ENCODE measurements around the gene CASZ1. TPM values are rescaled to one million over a fixed set of nuclear protein-coding genes. Genes with fewer than 3 reads are reported as not detected.

CASZ1 gene
- total RNA-seq, 1 donor from 2014 or later = 23.6 TPM

- peaks cover 1% of the 10 kb centered on the region for H3K36me3 Mint-ChIP-seq (ENCODE audit: insufficient read depth)
- H3K27ac Mint-ChIP-seq = peak overlapping the region; percentile 80
- H3K27me3 Mint-ChIP-seq = peaks cover 3% of the 10 kb centered on the region
- TF ChIP-seq CTCF (IDR thresholded peaks at IDR 0.05; ENCODE audit: unreplicated experiment) = no peak
- no peak for DNase-seq (ENCODE audit: low spot score, unreplicated experiment)
- H3K9me3 Mint-ChIP-seq (ENCODE audit: low read depth) = no peaks in the 10 kb centered on the region
- H3K4me3 Mint-ChIP-seq (ENCODE audit: low read depth) = no peak overlapping the region
- H3K4me1 Mint-ChIP-seq (ENCODE audit: low read depth) = peaks cover 2% of the 10 kb centered on the region
Measured at GRCh38 chr1:10737651-10738050, 58.8 kb downstream of the CASZ1 start.

GRCh38 chr1:10736634-10737586, 59.5 kb downstream of the CASZ1 start:
- no peaks in the 10 kb centered on the region for H3K27me3 Mint-ChIP-seq
- no peak for TF ChIP-seq CTCF (IDR thresholded peaks at IDR 0.05; ENCODE audit: unreplicated experiment)
- H3K27ac Mint-ChIP-seq = peak overlapping the region; percentile 7
- H3K4me3 Mint-ChIP-seq (ENCODE audit: low read depth) = no peak overlapping the region
- DNase-seq (ENCODE audit: low spot score, unreplicated experiment) = no peak
- peaks cover 1% of the 10 kb centered on the region for H3K36me3 Mint-ChIP-seq (ENCODE audit: insufficient read depth)
- H3K4me1 Mint-ChIP-seq (ENCODE audit: low read depth) = peaks cover 2% of the 10 kb centered on the region
- no peaks in the 10 kb centered on the region for H3K9me3 Mint-ChIP-seq (ENCODE audit: low read depth)

GRCh38 chr1:10735563-10736305, 60.7 kb downstream of the CASZ1 start:
- Mint-ChIP-seq H3K4me1 (ENCODE audit: low read depth) (peaks cover 2% of the 10 kb centered on the region), H3K4me3 (ENCODE audit: low read depth) (no peak overlapping the region), H3K27ac (no peak overlapping the region), H3K36me3 (ENCODE audit: insufficient read depth) (peaks cover 1% of the 10 kb centered on the region), H3K27me3 (no peaks in the 10 kb centered on the region), H3K9me3 (ENCODE audit: low read depth) (no peaks in the 10 kb centered on the region)
- no peak for DNase-seq (ENCODE audit: low spot score, unreplicated experiment)
- no peak for TF ChIP-seq CTCF (IDR thresholded peaks at IDR 0.05; ENCODE audit: unreplicated experiment)

GRCh38 chr1:10734962-10735544, 61.4 kb downstream of the CASZ1 start:
- no peak overlapping the region for H3K27ac Mint-ChIP-seq
- no peak for TF ChIP-seq CTCF (IDR thresholded peaks at IDR 0.05; ENCODE audit: unreplicated experiment)
- no peaks in the 10 kb centered on the region for H3K36me3 Mint-ChIP-seq (ENCODE audit: insufficient read depth)
- DNase-seq (ENCODE audit: low spot score, unreplicated experiment) = no peak
- peaks cover 2% of the 10 kb centered on the region for H3K4me1 Mint-ChIP-seq (ENCODE audit: low read depth)
- H3K4me3 Mint-ChIP-seq (ENCODE audit: low read depth) = no peak overlapping the region
- no peaks in the 10 kb centered on the region for H3K27me3 Mint-ChIP-seq
- no peaks in the 10 kb centered on the region for H3K9me3 Mint-ChIP-seq (ENCODE audit: low read depth)

GRCh38 chr1:10734375-10734774, 62.1 kb downstream of the CASZ1 start:
- no peak for TF ChIP-seq CTCF (IDR thresholded peaks at IDR 0.05; ENCODE audit: unreplicated experiment)
- H3K27ac Mint-ChIP-seq = no peak overlapping the region
- no peak overlapping the region for H3K4me3 Mint-ChIP-seq (ENCODE audit: low read depth)

More at GRCh38 chr1:10734375-10734774, 62.1 kb downstream of the CASZ1 start:
- Mint-ChIP-seq H3K27me3 (no peaks in the 10 kb centered on the region), H3K4me1 (ENCODE audit: low read depth) (peaks cover 2% of the 10 kb centered on the region), H3K9me3 (ENCODE audit: low read depth) (no peaks in the 10 kb centered on the region), H3K36me3 (ENCODE audit: insufficient read depth) (no peaks in the 10 kb centered on the region)
- DNase-seq (ENCODE audit: low spot score, unreplicated experiment) = no peak
